Body of pancreas (tissue), 4 donors: ENCODE data around the gene SPG21. TPM values are rescaled to one million over a fixed set of nuclear protein-coding genes. Genes with fewer than 3 reads are reported as not detected.

Experiments used
- ATAC-seq: fragments of 150-250 bp; one replicate; pipeline ENCODE4 v1.9.1; 2016
- DNase-seq, 4 donors: peaks; one replicate each; pipeline ENCODE4 v3.0.0-alpha.2; 2019
- H3K27ac ChIP-seq, 4 donors: fragments of 200-600 bp; sonication (generic); 1 replicate in 3 of 4; 2 replicates in 1 of 4; pipeline versions ENCODE4 v1.5.1 to v1.6.1; 2016 to 2019; ENCODE audit warnings: mild to moderate bottlenecking in 1 of 4, mixed read lengths in 1 of 4, moderate library complexity in 1 of 4
- H3K27me3 ChIP-seq, 2 donors: fragments of 200-600 bp; sonication (generic); one replicate each; pipeline ENCODE4 v1.6.0; 2016; ENCODE audit warnings: mild to moderate bottlenecking in 1 of 2
- H3K36me3 ChIP-seq, 2 donors: fragments of 200-600 bp; sonication (generic); replicated peaks in 1 of 2; 2 replicates each; pipeline ENCODE4 v1.5.1; 2016; ENCODE audit warnings: low read depth in 2 of 2; ENCODE audit not compliant: insufficient read depth in 1 of 2
- H3K4me1 ChIP-seq: fragments of 200-600 bp; sonication (generic); one replicate; pipeline ENCODE4 v1.6.0; 2016
- H3K4me3 ChIP-seq, 2 donors: fragments of 200-600 bp; sonication (generic); 1 replicate in 1 of 2; 2 replicates in 1 of 2; pipeline ENCODE4 v1.5.1; 2016 to 2019
- H3K9me3 ChIP-seq, 3 donors: fragments of 200-600 bp; sonication (generic); 1 replicate in 2 of 3; 2 replicates in 1 of 3; pipeline ENCODE4 v1.5.1; 2016
- POLR2A ChIP-seq, 3 donors: fragments of 450-650 bp; IDR thresholded peaks; one replicate each; pipeline ENCODE4 v1.6.1; 2016; ENCODE audit warnings: antibody characterized with exemption in 3 of 3, mild to moderate bottlenecking in 2 of 3
- WGBS, 2 donors: methylation state at CpG; one replicate each; pipeline ENCODE4 v1.1.5; 2017; 5-methylcytosine and 5-hydroxymethylcytosine counted together
- intact Hi-C: fragments of 100-400 bp; cut with DNase I; formaldehyde crosslinking; loops from one replicate; pipeline ENCODE4 v1.15.1; 2023
- total RNA-seq, 2 donors: library from RNA; depleted of rRNA; stranded (reverse); fragments of >200 nt; gene quantifications; one replicate each; pipeline ENCODE4 v1.1.0, GENCODE V29; 2016
- TF ChIP-seq, protein P1 (sequence below), 7 experiments: fragments of 450-650 bp in 4 of 7; fragments of 200-600 bp in 3 of 7; sonication (generic) in 3 of 7; IDR thresholded peaks; one replicate each; pipeline ENCODE4 v1.5.1; 2016 to 2019; ENCODE audit warnings: antibody characterized with exemption in 7 of 7

Gene SPG21
- total RNA-seq, 2 donors from 2014 or later = 33.0 to 46.4 TPM

DNA sequence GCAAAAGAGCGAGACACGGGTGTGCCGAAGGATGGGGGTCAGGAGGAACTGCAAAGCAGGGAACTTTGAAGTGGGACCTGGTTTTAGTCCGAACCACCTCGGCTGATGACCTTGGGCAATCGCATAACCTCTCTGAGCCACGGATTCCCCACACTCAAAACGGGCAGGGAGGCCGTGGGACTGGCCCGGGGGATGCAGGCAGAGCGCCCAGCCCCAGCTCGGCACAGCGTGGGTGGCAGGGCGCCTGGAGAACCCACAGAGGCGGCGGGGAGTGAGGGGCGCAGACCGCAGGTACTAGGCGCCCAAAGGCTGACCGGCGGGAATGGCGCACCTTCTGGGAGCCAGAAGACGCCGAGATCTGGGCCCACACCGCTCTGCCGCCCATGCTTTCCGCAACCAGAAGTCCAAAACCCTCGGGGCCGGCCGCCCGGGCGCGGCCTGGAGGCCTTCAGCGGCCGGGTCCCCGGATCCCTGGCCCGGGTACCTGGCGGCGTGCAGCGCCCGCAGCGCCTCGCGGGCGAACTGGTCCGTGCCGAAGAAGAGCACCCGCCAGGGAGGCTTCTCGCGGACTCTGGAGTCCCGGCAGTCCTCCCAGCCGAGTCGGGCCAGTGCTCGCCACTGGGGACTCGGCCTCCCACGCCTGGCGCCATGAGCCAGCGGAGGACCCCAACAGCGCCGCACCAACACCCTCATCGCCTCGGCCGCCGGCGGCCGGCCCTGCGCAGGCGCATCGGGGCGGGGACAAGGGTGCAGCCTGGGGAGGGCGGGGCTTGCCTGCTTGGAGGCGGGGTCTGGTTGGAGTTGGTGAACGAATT is 39.4 kb upstream of the SPG21 start, which contains the start of gene MTFMT:
Gene MTFMT (minus strand): TSS at position 719 of the 815 bp plus-strand sequence. CDS start 26 bp downstream, at position 693.
- Histone ChIP-seq H3K4me1 (peaks cover 23% of the 10 kb centered on the region), H3K36me3 (peaks cover 0 to 1% of the 10 kb centered on the region in 2 donors), H3K27me3 (no peaks in the 10 kb centered on the region), H3K4me3 (peak within 1 kb of the TSS; percentile 44 to 82), H3K9me3 (no peaks in the 10 kb centered on the region), H3K27ac (peak within 1 kb of the TSS in 3 of 4 donors; percentile 27 to 72 (median 66))
- intact Hi-C loops = no loop called here
- WGBS, 2 donors = 0 to 1% methylated on average over 17 to 73 of the region's 73 CpGs
- TF ChIP-seq POLR2A (IDR thresholded peaks at IDR 0.05) = peak; percentile 60 to 86 (median 81)
- TF ChIP-seq, protein P1, sequence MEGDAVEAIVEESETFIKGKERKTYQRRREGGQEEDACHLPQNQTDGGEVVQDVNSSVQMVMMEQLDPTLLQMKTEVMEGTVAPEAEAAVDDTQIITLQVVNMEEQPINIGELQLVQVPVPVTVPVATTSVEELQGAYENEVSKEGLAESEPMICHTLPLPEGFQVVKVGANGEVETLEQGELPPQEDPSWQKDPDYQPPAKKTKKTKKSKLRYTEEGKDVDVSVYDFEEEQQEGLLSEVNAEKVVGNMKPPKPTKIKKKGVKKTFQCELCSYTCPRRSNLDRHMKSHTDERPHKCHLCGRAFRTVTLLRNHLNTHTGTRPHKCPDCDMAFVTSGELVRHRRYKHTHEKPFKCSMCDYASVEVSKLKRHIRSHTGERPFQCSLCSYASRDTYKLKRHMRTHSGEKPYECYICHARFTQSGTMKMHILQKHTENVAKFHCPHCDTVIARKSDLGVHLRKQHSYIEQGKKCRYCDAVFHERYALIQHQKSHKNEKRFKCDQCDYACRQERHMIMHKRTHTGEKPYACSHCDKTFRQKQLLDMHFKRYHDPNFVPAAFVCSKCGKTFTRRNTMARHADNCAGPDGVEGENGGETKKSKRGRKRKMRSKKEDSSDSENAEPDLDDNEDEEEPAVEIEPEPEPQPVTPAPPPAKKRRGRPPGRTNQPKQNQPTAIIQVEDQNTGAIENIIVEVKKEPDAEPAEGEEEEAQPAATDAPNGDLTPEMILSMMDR (IDR thresholded peaks at IDR 0.05) = peak in 2 of 7 experiments; percentile 3 to 11
- ATAC-seq (peak; percentile 95), DNase-seq (peak; percentile 91 to 96 (median 92))

- H3K27me3 ChIP-seq = no peaks in the 10 kb centered on the region
- H3K27ac ChIP-seq = no peak overlapping the region
- peaks cover 0 to 1% of the 10 kb centered on the region in 2 donors for H3K36me3 ChIP-seq
- no peak for DNase-seq
- no peak for TF ChIP-seq POLR2A (IDR thresholded peaks at IDR 0.05)
- TF ChIP-seq, protein P1 (IDR thresholded peaks at IDR 0.05) = no peak
- no peak overlapping the region for H3K4me3 ChIP-seq
- no peaks in the 10 kb centered on the region for H3K9me3 ChIP-seq
- intact Hi-C loops = no loop called here
- WGBS, 2 donors = 67 to 71% methylated on average over 10 of the region's 10 CpGs
- H3K4me1 ChIP-seq = peaks cover 15% of the 10 kb centered on the region
- ATAC-seq = no peak
Observed at GRCh38 chr15:65028338-65028737, 38.6 kb upstream of the SPG21 start.

DNA sequence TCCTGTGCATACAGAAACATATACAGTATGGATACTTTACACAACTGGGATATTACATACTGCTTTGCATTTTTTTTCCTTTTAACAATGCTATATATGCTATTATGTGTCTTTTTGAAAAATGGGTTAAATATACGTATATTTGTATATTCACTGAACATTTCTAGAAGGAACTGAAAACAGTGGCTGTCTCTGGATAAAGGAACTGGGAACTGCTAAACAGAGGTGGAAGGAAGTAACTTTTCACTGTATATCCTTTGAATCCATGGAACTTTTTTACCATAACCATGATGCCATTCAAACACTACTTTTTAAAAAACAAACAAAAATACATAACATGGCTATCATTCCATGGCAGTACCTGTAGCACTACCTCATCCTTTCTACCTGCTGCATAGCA is 37.9 kb upstream of the SPG21 start:
- Histone ChIP-seq H3K36me3 (peaks cover 0 to 1% of the 10 kb centered on the region in 2 donors), H3K4me3 (no peak overlapping the region), H3K27me3 (no peaks in the 10 kb centered on the region), H3K27ac (no peak overlapping the region), H3K9me3 (no peaks in the 10 kb centered on the region), H3K4me1 (peaks cover 12% of the 10 kb centered on the region)
- intact Hi-C loops = no loop called here
- DNase-seq (no peak), ATAC-seq (no peak)
- 83 to 92% methylated on average over 1 of the region's 1 CpG for WGBS, 2 donors
- TF ChIP-seq POLR2A (IDR thresholded peaks at IDR 0.05) = no peak
- TF ChIP-seq, protein P1 (IDR thresholded peaks at IDR 0.05) = no peak

DNA sequence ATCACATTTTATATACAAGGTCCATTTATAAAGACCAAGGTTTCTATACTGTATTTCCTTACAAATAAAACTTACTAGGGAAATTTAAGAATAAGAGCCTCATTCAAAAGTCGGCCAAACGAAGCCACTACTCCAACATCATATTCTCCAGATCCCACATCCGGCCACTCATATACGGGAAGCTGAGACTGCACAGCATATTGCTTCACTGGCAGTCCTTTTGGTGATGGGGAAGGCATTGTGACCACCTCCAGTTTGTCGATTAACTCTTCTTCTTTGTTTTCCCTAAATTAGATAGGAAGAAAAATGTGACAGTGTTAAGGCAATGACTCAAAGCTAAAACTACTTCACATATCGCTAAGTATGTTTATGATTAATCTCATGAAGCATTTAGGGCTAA is 37.0 kb upstream of the SPG21 start:
- Histone ChIP-seq H3K9me3 (no peaks in the 10 kb centered on the region), H3K27ac (no peak overlapping the region), H3K27me3 (no peaks in the 10 kb centered on the region), H3K36me3 (peaks cover 0 to 1% of the 10 kb centered on the region in 2 donors), H3K4me1 (peaks cover 12% of the 10 kb centered on the region), H3K4me3 (no peak overlapping the region)
- TF ChIP-seq, protein P1 (IDR thresholded peaks at IDR 0.05) = no peak
- intact Hi-C loops = no loop called here
- DNase-seq = no peak
- ATAC-seq = no peak
- WGBS, 2 donors = 86 to 87% methylated on average over 6 of the region's 6 CpGs
